Trophoblast cell (in vitro differentiated cells and primary cell): ENCODE measurements around the gene CETP.

Source experiments
- DNase-seq, 2 donors: peaks; one replicate each; pipeline ENCODE4 v3.0.0-alpha.2; 2016
- H2AFZ ChIP-seq: 2 replicates; pipeline ENCODE4 v1.6.1; 2013; ENCODE audit warnings: low read length, moderate library complexity, mild to moderate bottlenecking; ENCODE audit not compliant: insufficient read depth, poor library complexity
- H2AK5ac ChIP-seq: 2 replicates; pipeline ENCODE4 v1.6.1; 2013; ENCODE audit warnings: mild to moderate bottlenecking, low read length
- H2BK120ac ChIP-seq: 2 replicates; pipeline ENCODE4 v1.6.1; 2013; ENCODE audit warnings: low read length, mild to moderate bottlenecking, moderate library complexity; ENCODE audit not compliant: insufficient read depth, poor library complexity
- H2BK12ac ChIP-seq: 2 replicates; pipeline ENCODE4 v1.6.1; 2013; ENCODE audit warnings: mild to moderate bottlenecking, low read length, moderate library complexity
- H2BK5ac ChIP-seq: 2 replicates; pipeline ENCODE4 v1.6.1; 2013; ENCODE audit warnings: low read length, low read depth, moderate library complexity, mild to moderate bottlenecking; ENCODE audit not compliant: poor library complexity
- H3K14ac ChIP-seq: 2 replicates; pipeline ENCODE4 v1.6.1; 2013; ENCODE audit warnings: mild to moderate bottlenecking, low read length
- H3K18ac ChIP-seq: 2 replicates; pipeline ENCODE4 v1.6.1; 2013; ENCODE audit warnings: mild to moderate bottlenecking, low read length
- H3K23ac ChIP-seq: 2 replicates; pipeline ENCODE4 v1.6.1; 2013; ENCODE audit warnings: low read length
- H3K27ac ChIP-seq: 2 replicates; pipeline ENCODE4 v1.5.1; 2013; ENCODE audit warnings: low read depth, mild to moderate bottlenecking, inconsistent platforms, low read length, moderate library complexity
- H3K27me3 ChIP-seq: 2 replicates; pipeline ENCODE4 v1.6.1; 2013; ENCODE audit warnings: inconsistent platforms, mild to moderate bottlenecking, low read length, moderate library complexity; ENCODE audit not compliant: insufficient read depth
- H3K36me3 ChIP-seq, 2 experiments: 1 replicate in 1 of 2; 2 replicates in 1 of 2; pipeline ENCODE4 v1.6.1; 2013; ENCODE audit warnings: low read length in 2 of 2, mild to moderate bottlenecking in 2 of 2, moderate library complexity in 1 of 2; ENCODE audit not compliant: insufficient read depth in 2 of 2, control insufficient read depth in 1 of 2
- H3K4ac ChIP-seq: 2 replicates; pipeline ENCODE4 v1.6.1; 2013; ENCODE audit warnings: low read depth, mild to moderate bottlenecking, low read length, moderate library complexity
- H3K4me1 ChIP-seq, 2 experiments: 1 replicate in 1 of 2; 2 replicates in 1 of 2; pipeline ENCODE4 v1.6.1; 2013; ENCODE audit warnings: low read length in 2 of 2, mild to moderate bottlenecking in 2 of 2, moderate library complexity in 1 of 2; ENCODE audit not compliant: insufficient read depth in 2 of 2, control insufficient read depth in 1 of 2
- H3K4me2 ChIP-seq: 2 replicates; pipeline ENCODE4 v1.6.1; 2013; ENCODE audit warnings: inconsistent platforms, mild to moderate bottlenecking, low read length, moderate library complexity
- H3K4me3 ChIP-seq: 2 replicates; pipeline ENCODE4 v1.5.1; 2013; ENCODE audit warnings: mild to moderate bottlenecking, low read depth, low read length, inconsistent platforms
- H3K79me1 ChIP-seq: one replicate; pipeline ENCODE4 v1.6.1; 2013; ENCODE audit warnings: low read length
- H3K79me2 ChIP-seq: 2 replicates; pipeline ENCODE4 v1.6.1; 2013; ENCODE audit warnings: low read length, mild to moderate bottlenecking; ENCODE audit not compliant: control insufficient read depth, insufficient read depth, poor library complexity
- H3K9ac ChIP-seq: 2 replicates; pipeline ENCODE4 v1.6.1; 2013; ENCODE audit warnings: mild to moderate bottlenecking, low read length
- H3K9me3 ChIP-seq: 2 replicates; pipeline ENCODE4 v1.6.1; 2013; ENCODE audit warnings: low read depth, mild to moderate bottlenecking, control low read depth, inconsistent platforms, low read length; ENCODE audit not compliant: insufficient read depth
- H4K12ac ChIP-seq: 2 replicates; pipeline ENCODE4 v1.6.1; 2013; ENCODE audit warnings: low read depth, mild to moderate bottlenecking, low read length, moderate library complexity
- H4K8ac ChIP-seq: 2 replicates; pipeline ENCODE4 v1.6.1; 2013; ENCODE audit warnings: low read depth, mild to moderate bottlenecking, low read length, moderate library complexity
- H4K91ac ChIP-seq: one replicate; pipeline ENCODE4 v1.6.1; 2013; ENCODE audit warnings: low read depth, mild to moderate bottlenecking, low read length, moderate library complexity
- WGBS: extraction: QIAGEN DNeasy Blood & Tissue Kit; methylation state at CpG from one replicate; pipeline ENCODE4 v1.1.7; 2013; ENCODE audit warnings: missing lambda C conversion rate; ENCODE audit not compliant: insufficient read length, insufficient coverage; ENCODE audit errors: extremely low coverage; 5-methylcytosine and 5-hydroxymethylcytosine counted together

CETP gene

DNA sequence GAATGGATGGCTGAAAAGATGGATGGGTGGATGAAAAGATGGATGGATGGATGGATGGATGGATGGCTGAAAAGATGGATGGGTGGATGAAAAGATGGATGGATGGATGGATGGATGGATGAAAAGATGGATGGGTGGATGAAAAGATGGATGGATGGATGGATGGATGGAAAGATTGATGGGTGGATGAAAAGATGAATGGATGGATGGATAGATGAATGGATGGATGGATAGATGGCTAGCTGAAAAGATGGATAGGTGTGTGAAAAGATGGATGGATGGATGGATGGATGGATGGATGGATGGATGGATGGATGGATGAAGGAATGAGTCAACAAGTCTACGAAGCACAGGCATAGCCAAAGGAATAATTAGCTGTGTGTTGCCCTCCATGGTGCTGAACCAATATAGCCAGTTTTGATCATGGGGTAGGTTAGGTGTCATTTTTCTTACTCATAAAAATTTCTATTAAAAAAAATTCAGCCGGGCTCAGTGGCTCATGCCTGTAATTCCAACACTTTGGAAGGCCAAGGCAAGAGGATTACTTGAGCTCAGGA lies 68.7 kb downstream of the CETP start:
- no CpG with 5 or more reads among the region's 2 CpGs for WGBS
- Histone ChIP-seq H2AFZ (no peak overlapping the region), H2BK5ac (no peak overlapping the region)

GRCh38 chr16:57031156-57031555 lies 69.4 kb downstream of the CETP start:
- Histone ChIP-seq H2BK5ac (no peak overlapping the region), H3K4me2 (no peak overlapping the region), H4K8ac (no peak overlapping the region), H3K27me3 (no peaks in the 10 kb centered on the region), H3K27ac (no peak overlapping the region), H3K9ac (no peak overlapping the region), H3K4me1 (peaks cover 1 to 8% of the 10 kb centered on the region in 2 experiments), H3K23ac (no peak overlapping the region), H2AFZ (no peak overlapping the region), H4K12ac (no peak overlapping the region), H2BK120ac (no peak overlapping the region), H3K36me3 (no peaks in the 10 kb centered on the region), H3K4me3 (no peak overlapping the region), H3K9me3 (peaks cover 1% of the 10 kb centered on the region), H4K91ac (no peak overlapping the region), H3K14ac (no peak overlapping the region), H3K79me2 (no peaks in the 10 kb centered on the region), H3K79me1 (no peaks in the 10 kb centered on the region), H2BK12ac (no peak overlapping the region), H2AK5ac (no peak overlapping the region), H3K18ac (no peak overlapping the region), H3K4ac (no peak overlapping the region)
- no peak for DNase-seq
- no CpG with 5 or more reads among the region's 4 CpGs for WGBS

More for the DNA sequence above, 68.7 kb downstream of the CETP start:
- Histone ChIP-seq H3K4me2 (no peak overlapping the region), H4K12ac (no peak overlapping the region), H2BK120ac (no peak overlapping the region), H4K91ac (no peak overlapping the region), H3K27ac (no peak overlapping the region), H3K4ac (no peak overlapping the region), H3K14ac (no peak overlapping the region), H3K18ac (no peak overlapping the region), H3K79me2 (no peaks in the 10 kb centered on the region), H3K27me3 (no peaks in the 10 kb centered on the region), H3K79me1 (no peaks in the 10 kb centered on the region), H2AK5ac (no peak overlapping the region), H2BK12ac (no peak overlapping the region), H3K4me1 (peaks cover 1 to 8% of the 10 kb centered on the region in 2 experiments), H3K9me3 (peaks cover 1% of the 10 kb centered on the region), H4K8ac (no peak overlapping the region), H3K4me3 (no peak overlapping the region), H3K9ac (no peak overlapping the region), H3K36me3 (no peaks in the 10 kb centered on the region), H3K23ac (no peak overlapping the region)
- DNase-seq: no peak

GRCh38 chr16:57032346-57032745 lies 70.6 kb downstream of the CETP start:
- Histone ChIP-seq H3K4ac (no peak overlapping the region), H4K12ac (no peak overlapping the region), H4K8ac (no peak overlapping the region), H3K14ac (no peak overlapping the region), H3K9ac (no peak overlapping the region), H3K27me3 (no peaks in the 10 kb centered on the region), H3K36me3 (no peaks in the 10 kb centered on the region), H3K18ac (no peak overlapping the region), H4K91ac (no peak overlapping the region), H3K4me3 (no peak overlapping the region), H3K4me2 (no peak overlapping the region), H3K79me1 (no peaks in the 10 kb centered on the region), H2AK5ac (no peak overlapping the region), H3K27ac (no peak overlapping the region), H3K79me2 (no peaks in the 10 kb centered on the region), H3K23ac (no peak overlapping the region), H3K4me1 (peaks cover 1 to 8% of the 10 kb centered on the region in 2 experiments), H2BK120ac (no peak overlapping the region), H2BK12ac (no peak overlapping the region), H2BK5ac (no peak overlapping the region), H3K9me3 (peaks cover 1% of the 10 kb centered on the region), H2AFZ (no peak overlapping the region)
- DNase-seq: no peak

DNA sequence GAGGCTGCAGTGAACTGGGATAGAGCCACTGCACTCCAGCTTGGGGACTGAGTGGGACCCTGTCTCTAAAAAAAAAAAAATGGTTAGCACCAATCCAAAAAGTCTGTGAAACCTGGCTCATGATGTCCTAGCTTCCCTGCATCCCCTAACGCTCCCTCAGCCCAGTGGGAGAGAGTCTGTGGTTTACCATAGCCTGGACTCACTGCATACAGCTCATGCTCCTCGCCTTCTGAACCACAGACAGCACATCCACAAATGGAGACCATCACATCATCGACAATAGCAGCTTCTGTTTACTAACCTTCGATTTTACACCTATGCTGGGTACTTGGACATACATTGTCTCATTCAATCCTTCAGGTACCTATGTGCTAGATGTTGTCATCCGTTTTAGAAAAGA lies 71.2 kb downstream of the CETP start:
- no CpG with 5 or more reads among the region's 5 CpGs for WGBS
- no peaks in the 10 kb centered on the region for H3K79me2 ChIP-seq
- no peaks in the 10 kb centered on the region for H3K79me1 ChIP-seq
- H2AK5ac ChIP-seq: no peak overlapping the region
- H2BK120ac ChIP-seq: no peak overlapping the region
- peaks cover 1 to 8% of the 10 kb centered on the region in 2 experiments for H3K4me1 ChIP-seq
- peaks cover 1% of the 10 kb centered on the region for H3K9me3 ChIP-seq
- no peaks in the 10 kb centered on the region for H3K27me3 ChIP-seq
- no peak overlapping the region for H3K4me3 ChIP-seq
- no peak overlapping the region for H3K18ac ChIP-seq
- no peak overlapping the region for H3K4ac ChIP-seq
- no peaks in the 10 kb centered on the region for H3K36me3 ChIP-seq
- no peak for DNase-seq
- no peak overlapping the region for H2BK12ac ChIP-seq
- no peak overlapping the region for H4K12ac ChIP-seq
- H3K27ac ChIP-seq: no peak overlapping the region
- no peak overlapping the region for H3K9ac ChIP-seq
- H4K91ac ChIP-seq: no peak overlapping the region
- no peak overlapping the region for H3K14ac ChIP-seq
- no peak overlapping the region for H2AFZ ChIP-seq
- H4K8ac ChIP-seq: no peak overlapping the region
- no peak overlapping the region for H2BK5ac ChIP-seq
- H3K4me2 ChIP-seq: no peak overlapping the region
- no peak overlapping the region for H3K23ac ChIP-seq
